ENCODE results near the gene MALL.
"Not testable (repeated sequence)": the region's sequence is repeated elsewhere in the genome, so short reads cannot be mapped to it uniquely, and the experiment has no call there.

Gene MALL

GRCh38 chr2:110115291-110116032, at the start of gene MALL:
MALL (minus strand) TSS chr2:110115822; CDS start chr2:110115792, 30 bp downstream.
- TF ChIP-seq POLR2A (IDR thresholded peaks at IDR 0.05; ENCODE audit: low read depth, low read length) = peak; percentile 79
- DNase-seq (ENCODE audit: insufficient read length, low spot score) (peak; percentile 54), FAIRE-seq (no peak)

- FAIRE-seq (peak; percentile 92), DNase-seq (ENCODE audit: insufficient read length, low spot score) (peak; percentile 14)
- TF ChIP-seq POLR2A (IDR thresholded peaks at IDR 0.05; ENCODE audit: low read depth, low read length) = no peak
Observed at GRCh38 chr2:110157153-110157793, 41.7 kb upstream of the MALL start.

GRCh38 chr2:110154828-110155227, 39.2 kb upstream of the MALL start:
- DNase-seq (ENCODE audit: insufficient read length, low spot score); FAIRE-seq: not testable (repeated sequence)

GRCh38 chr2:110154188-110154587, 38.6 kb upstream of the MALL start:
- not testable (repeated sequence) for DNase-seq (ENCODE audit: insufficient read length, low spot score); FAIRE-seq

- FAIRE-seq = no peak
- no peak for DNase-seq (ENCODE audit: insufficient read length, low spot score)
- no peak for TF ChIP-seq POLR2A (IDR thresholded peaks at IDR 0.05; ENCODE audit: low read depth, low read length)
Observed at GRCh38 chr2:110153416-110153815, 37.8 kb upstream of the MALL start.

- FAIRE-seq = no peak
- no peak for DNase-seq (ENCODE audit: insufficient read length, low spot score)
- TF ChIP-seq POLR2A (IDR thresholded peaks at IDR 0.05; ENCODE audit: low read depth, low read length) = no peak
Observed at GRCh38 chr2:110152943-110153342, 37.3 kb upstream of the MALL start.

GRCh38 chr2:110149330-110150220, 34.0 kb upstream of the MALL start:
- TF ChIP-seq POLR2A (IDR thresholded peaks at IDR 0.05; ENCODE audit: low read depth, low read length) = no peak
- peak; percentile 86 for FAIRE-seq
- peak; percentile 9 for DNase-seq (ENCODE audit: insufficient read length, low spot score)

GRCh38 chr2:110146945-110147332, 31.3 kb upstream of the MALL start:
- FAIRE-seq = no peak
- no peak for TF ChIP-seq POLR2A (IDR thresholded peaks at IDR 0.05; ENCODE audit: low read depth, low read length)
- DNase-seq (ENCODE audit: insufficient read length, low spot score) = no peak

GRCh38 chr2:110146183-110146944, 30.7 kb upstream of the MALL start:
- FAIRE-seq = no peak
- TF ChIP-seq POLR2A (IDR thresholded peaks at IDR 0.05; ENCODE audit: low read depth, low read length) = no peak
- no peak for DNase-seq (ENCODE audit: insufficient read length, low spot score)

GRCh38 chr2:110143982-110144381, 28.4 kb upstream of the MALL start:
- FAIRE-seq (no peak), DNase-seq (ENCODE audit: insufficient read length, low spot score) (no peak)
- TF ChIP-seq POLR2A (IDR thresholded peaks at IDR 0.05; ENCODE audit: low read depth, low read length) = no peak

- DNase-seq (ENCODE audit: insufficient read length, low spot score) (no peak), FAIRE-seq (no peak)
- no peak for TF ChIP-seq POLR2A (IDR thresholded peaks at IDR 0.05; ENCODE audit: low read depth, low read length)
Observed at GRCh38 chr2:110140401-110140800, 24.8 kb upstream of the MALL start.

GRCh38 chr2:110134025-110134424, 18.4 kb upstream of the MALL start:
- FAIRE-seq = no peak

GRCh38 chr2:110131166-110131565, 15.5 kb upstream of the MALL start:
- FAIRE-seq = no peak
- no peak for TF ChIP-seq POLR2A (IDR thresholded peaks at IDR 0.05; ENCODE audit: low read depth, low read length)
- no peak for DNase-seq (ENCODE audit: insufficient read length, low spot score)

More at GRCh38 chr2:110134025-110134424, 18.4 kb upstream of the MALL start:
- TF ChIP-seq POLR2A (IDR thresholded peaks at IDR 0.05; ENCODE audit: low read depth, low read length) = no peak
- DNase-seq (ENCODE audit: insufficient read length, low spot score) = no peak
